GM18873 (cell line): ENCODE data around the gene LYPD6.

Experiments used
- ATAC-seq: cut with Tn5 transposase; IDR thresholded peaks from one replicate; pipeline ENCODE4 v1.9.1; 2021; ENCODE audit warnings: mild to moderate bottlenecking, moderate library complexity, moderate number of reproducible peaks; ENCODE audit not compliant: unreplicated experiment, low FRiP score

The LYPD6 gene

DNA sequence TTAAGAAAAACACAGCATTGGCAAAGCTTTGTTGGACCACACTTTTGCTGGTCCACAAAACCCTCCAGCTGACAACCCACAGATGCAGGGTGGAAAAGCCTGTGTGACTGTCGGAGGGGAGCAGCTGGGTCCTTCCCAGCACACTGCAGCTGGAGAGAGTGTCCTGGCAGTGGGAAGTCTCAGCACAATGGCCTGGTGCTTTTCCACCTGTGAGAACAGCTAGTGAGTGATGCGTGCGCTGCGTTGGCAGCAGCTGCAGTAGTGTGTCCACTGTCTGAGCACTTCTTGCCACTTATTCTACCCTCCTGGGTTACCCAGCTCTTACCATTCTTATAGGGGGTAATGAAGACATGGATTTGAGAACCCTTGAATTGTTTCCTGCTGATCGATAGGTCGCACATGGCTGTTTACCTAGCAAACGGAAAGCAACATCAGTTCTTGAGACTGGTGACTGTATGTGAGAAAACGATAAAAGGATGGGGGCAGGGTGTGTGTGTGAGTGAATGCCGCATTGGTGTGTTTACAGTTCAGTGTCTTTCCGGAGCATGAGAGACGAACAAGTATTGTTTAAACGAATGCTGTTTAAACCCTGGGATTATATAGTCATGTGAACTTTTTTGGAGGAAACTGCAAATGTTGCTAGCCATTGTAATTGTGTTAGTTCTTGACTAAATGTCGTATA is 69.7 kb downstream of the LYPD6 start:
- no peak for ATAC-seq

DNA sequence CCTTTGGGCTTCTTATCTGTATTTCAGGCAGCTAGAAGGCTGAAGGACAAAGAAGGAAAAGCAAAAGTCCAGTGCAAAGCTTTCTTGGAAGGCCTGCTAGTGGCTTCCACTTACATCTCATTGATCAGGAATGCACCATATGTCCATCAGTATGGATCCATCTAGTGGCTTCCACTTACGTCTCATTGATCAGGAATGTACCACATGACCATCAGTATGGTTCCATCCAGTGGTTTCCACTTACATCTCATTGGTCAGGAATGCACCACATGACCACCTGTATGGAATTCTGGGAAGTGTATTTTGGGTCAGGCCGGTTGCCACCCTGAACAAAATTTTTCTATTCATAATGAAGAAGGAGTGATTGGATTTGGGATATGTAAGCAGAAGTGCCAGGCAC is 70.6 kb downstream of the LYPD6 start:
- ATAC-seq = no peak

DNA sequence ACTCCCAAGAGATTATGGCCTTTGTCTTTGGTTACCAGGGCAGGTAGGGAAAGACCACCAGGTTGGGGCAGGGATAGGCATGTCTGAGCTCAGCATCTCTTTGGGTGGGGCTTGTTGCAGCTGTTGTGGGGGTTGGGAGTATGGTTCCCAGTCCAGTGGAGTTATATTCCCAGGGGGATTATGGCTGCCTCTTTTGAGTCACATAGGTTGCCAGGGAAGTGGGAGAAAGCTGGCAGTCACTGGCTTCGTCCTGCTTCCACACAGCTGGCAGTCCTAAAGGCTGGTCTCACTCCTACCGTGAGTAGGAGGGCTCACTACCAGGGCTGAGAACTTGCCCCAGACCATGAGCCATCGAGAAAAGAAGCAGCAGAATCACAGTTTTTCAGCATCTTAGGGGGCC is 79.1 kb downstream of the LYPD6 start:
- ATAC-seq = no peak

DNA sequence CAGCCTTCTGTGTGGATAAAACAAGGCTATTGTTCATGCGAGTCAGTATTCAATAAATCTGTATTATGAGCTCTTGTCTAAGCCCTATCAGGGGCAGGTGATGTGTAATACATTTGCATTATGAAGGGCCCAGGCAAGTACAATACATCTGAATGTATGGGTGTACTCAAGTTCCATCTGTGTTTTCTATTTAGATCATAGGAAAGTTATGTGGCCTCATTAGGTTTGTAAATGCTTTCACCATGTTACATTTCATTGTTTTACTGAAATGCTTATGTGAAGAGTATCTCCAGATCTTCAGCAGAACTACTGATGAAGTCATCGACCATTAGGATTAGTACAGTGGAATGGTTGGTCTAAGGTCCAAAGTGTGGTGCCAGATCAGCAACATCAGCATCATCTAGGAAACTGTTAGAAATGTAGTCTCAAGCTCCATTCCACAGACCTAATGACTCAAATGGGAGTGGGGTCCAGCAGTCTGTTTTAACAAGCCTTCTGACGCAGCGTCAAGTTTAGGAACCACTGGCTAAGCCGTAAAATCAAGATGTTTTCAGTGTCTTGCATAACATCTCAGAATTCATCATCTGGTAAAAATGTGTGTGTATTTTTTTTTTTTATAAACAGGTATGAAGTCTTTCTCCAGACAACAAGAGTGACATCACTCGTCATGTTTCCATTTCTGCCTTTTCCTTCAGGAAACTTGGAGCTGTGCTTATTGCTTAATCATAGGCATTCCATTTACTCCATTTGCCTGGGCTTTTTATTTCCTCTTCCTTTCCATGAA is 80.5 kb downstream of the LYPD6 start:
- no peak for ATAC-seq

DNA sequence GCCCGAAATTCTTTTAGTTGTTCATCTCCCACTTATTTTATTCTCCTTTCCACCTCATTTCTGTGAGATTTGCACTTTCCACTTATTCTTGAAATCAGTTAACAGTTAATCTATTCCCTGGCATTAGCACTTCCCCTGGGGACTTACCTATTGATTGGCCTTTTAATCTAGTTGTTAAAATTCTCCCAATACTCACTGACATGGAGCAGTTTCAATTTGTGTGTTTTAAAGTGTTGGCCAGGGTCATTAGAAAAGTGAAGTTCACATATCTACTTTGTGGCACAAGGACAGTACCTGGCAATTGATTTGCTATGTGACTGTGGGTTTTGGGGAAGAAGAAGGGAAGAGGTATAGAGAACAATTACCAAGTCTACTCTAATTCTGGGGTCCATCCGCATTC is 83.1 kb downstream of the LYPD6 start:
- no peak for ATAC-seq

DNA sequence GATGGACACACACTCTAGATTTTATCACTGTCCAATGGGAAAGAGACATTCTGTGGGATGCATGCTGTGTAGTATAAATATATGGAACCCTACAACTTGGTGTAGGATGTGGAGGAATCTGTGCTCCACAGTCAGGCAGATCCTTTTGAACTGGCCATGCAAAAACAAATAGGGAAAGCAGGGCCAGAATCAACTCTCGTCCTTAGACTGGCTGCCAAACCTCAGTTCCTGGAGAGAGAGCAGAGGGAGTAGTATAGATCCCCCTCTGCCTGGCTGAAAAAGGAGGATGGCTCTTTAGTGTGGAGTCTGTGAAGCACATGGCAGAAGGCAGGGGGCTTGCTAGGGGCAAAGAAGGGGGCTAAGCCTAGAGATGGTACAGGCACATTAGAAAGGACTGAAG is 84.7 kb downstream of the LYPD6 start:
- ATAC-seq = no peak

DNA sequence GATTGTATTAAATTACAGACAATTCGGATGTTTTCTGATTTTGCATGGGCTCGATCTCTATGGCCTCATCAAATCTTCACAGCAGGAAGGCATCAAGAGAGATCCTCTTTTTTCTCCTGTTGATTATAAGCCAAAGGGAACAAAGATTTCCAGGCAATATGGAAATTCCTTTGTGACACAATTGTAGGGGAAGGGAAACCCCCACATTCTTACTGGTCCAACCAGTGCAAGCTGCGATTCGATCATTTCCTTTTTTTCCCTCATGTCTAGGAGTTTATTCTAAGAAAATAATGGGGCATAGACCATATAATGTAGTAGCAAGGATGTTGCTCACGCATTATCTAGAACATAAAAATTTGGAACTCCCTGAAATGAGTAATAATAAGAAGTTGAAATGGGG is 87.7 kb downstream of the LYPD6 start:
- no peak for ATAC-seq

DNA sequence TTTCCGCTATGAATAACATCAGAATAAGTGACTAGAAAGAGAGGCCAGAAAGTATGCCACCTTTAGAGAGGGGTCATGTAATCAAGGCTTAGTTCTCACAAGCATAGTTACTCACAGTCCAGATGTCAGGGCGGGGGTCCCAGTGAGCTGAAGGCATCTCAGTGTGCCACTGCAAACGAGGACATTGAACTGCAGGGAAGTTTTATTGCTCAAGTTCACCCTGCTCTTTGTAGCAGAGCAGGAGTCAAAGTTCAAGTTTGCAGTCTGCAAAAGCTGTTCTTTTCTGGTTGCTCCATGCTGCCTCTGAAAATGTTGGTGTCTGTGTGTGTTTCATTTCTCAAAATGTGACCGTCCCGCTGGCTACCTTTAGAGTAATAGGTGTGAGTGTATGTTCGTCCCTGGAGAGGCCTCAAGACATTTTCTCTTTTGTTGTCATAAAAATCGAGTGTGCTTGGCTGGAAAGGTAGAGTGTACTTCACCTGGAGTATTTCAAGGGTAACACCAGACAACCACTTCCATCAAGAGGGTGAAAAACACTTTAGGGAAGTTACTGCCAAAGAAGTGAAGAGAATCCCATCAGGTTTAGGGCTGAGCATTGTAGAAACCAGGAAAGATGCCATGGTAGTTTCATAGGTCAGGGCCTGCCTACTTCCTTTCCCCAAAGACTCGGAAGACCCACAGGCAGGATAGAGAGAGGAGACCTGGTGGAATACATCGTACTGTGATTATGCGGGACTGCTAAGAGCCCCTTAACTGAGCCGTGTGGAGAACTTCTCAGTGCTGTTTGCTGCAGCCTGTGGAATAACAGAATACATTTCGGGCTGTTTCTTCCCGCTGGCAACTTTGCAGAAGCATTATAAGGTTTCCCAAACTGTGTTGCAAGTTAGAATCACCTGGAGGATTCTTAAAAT is 89.9 kb downstream of the LYPD6 start:
- no peak for ATAC-seq

DNA sequence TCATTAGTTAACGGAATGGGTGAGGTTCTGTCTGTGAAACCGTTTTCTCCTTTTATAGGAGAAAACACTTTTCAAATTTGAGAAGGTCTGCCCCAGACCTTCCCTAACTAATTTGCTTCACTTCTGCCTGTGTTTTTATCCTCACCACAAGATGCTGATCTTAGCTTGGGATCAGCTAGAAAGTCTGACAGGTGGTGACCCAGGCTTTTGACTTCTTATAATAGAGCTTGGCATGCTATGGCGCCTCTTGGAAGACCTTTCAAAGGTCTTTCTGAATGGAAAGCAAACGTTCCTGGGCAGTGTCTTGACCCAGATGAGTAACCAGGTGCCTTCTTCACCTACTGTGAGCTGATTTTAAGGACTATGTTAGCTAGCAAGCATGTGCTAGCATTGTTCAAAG is 91.4 kb downstream of the LYPD6 start:
- ATAC-seq = no peak

DNA sequence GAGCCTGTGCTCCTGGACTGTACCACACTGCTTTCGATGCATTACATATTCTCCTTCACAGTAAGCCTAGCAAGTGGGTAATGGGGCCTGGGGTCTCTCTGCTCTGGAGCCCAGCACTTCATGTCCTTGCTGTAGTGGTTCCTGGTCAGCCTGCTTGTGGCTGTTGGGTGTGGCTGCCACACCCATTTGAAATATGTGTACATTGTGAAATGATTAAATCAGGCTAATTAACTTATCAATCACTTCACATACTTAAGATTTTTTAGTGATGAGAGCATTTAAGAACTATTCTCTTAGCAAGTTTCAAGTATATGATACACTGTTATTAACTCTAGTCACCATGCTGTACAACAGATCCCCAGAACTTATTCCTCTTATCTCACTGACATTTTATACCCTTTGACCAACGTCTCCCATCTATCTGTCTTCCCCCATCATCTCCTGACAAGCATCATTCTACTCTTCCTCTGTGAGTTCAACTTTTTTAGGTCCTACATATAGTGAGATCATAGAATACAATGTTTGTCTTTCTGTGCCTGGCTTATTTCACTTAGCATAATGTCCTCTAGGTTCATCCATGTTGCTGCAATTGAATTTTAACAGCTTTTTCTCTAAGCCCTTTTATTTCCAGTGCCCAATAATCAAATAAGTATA is 92.1 kb downstream of the LYPD6 start:
- ATAC-seq = no peak

DNA sequence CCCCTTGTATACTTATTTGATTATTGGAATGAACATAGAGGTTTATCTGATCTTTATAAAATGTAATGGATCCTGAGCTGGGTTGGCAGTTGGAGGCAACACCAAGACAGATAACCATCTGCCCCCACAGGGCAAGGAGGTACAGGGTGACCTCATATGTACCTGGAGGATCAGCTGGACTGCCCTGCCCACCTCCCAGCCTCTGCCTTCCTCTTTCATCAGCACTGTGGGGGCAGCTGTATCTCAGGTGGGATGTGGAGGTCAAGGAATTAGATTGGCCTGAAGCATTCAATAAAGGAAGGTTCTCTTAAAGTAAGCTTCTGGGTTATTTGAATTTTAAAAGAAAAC is 92.6 kb downstream of the LYPD6 start:
- ATAC-seq = no peak

DNA sequence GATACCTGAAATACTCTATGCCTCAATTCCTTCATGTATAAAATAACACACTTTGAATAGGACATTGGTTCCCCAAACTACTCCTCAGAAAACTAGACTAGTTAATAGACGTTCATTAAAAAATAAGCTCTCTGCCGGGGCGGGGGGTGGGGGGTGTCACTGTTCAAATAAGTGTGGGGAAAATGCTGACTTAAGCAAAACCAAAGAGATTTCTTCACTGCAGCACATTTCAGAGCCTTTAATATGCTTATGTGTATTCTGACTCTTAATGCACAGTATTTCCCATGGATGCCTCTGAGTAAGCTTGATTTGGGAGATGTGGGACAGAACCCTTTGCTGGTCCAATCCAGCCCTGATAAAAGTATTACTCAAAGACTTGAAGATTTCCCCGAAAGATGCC is 93.2 kb downstream of the LYPD6 start:
- no peak for ATAC-seq

DNA sequence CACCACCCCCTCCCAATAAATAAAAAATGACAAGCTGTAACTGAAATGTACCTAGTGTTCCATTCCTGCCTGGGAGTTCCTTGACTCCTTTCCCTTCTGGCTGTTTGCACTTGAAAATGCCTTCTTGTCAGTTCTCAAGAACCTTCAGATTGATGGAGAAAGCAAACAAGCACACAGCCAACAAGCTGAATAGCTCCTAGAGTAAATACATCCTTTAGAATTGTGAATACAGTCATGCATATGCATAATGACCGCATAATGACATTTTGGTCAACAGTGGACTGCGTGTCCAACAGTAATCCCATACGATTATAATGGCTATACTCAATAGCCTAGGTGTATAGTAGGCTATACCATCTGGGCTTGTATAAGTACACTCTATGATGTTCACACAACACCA is 97.0 kb downstream of the LYPD6 start:
- ATAC-seq = no peak

DNA sequence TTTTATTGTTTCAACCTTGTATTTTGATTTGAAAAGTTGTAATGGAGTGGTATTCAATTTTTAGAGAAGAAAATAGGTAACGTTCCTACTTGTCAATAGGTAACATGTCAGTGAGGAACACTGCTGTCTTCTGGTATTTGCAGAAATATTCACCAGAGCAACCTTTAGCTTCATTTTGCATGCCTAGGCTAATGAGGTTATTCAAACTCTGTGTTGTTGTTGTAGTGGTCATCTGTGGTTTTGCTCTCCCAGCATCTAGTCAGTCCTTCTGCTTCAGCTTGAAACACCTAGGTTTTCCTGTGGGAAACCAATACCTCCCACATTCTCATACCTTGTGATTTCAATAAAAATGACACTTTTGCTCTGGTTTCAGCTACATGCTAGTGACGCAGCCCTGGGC is 98.4 kb downstream of the LYPD6 start:
- no peak for ATAC-seq

DNA sequence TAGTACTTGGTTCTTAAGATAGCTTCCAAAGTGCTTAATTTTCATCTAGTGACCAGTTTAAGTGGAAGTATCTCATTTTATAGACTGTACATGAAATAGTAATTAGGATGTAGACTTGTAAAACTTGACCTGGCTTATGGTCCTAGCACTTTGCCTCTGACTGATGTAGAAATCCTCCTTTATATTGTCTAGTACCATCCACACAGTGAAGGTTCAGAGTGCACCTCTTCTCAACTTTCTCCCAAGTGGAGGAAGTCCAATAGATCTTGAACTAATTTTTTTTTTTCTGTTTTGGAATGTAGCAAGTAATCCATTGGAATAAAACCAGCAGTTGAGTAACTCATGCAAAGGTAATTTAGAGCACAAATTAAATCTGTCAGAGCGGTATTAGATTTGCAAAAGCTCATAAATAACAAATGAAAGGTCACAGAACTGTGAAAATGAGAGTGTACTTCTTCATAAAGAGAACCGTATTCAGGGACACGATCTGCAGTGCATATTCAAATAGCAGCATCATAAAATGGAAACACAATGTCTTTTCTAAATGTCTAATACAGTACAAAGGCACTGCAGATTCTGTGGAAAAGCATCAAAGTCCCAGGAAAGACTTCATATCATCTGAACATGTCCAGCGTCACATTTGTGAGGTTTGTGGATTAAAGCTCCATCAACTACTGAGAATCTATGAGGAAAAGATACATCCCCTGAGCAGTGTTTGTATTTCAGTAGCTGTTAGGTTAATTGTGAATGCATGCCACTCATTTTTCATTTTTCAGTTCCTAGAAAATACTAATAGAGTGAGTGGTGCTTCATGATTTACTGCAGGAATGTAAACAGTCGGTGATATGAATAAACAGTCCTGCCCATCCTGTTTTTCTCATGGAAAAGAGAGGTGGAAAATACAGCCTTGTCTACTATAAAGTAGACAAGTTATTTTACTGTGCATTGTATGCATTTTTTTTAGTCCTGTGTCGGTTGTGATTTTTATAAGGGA is 100.7 kb downstream of the LYPD6 start:
- ATAC-seq = no peak

DNA sequence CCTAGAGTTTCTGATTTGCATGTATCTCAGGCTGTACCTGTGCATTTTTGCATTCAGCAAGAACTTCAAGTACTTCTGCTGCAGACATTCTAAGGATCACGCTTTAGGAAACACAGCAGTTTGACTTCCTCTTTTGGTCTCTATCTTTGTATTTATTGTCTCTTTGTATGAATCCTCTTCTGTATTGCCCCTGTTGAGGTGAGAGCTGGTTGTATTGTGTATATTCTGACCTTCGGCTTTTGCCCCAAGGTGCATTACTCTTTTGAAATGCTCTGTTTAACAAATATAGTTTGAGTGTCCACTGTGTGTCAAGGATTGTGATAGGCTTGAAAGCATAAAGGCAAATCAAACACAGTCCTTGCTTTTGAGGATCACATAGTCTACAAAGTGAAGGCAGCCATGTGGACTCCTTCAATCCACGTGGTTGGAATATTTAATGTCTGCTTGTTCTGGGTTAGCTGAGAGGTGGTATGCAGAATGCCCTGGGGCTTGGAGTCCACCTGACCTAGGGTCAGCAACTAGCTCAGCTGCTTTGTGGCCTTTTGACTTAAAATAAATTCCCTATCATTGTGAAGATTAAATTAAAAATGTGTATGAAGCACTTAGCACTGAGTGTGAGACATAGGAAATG is 108.1 kb downstream of the LYPD6 start:
- ATAC-seq = no peak

DNA sequence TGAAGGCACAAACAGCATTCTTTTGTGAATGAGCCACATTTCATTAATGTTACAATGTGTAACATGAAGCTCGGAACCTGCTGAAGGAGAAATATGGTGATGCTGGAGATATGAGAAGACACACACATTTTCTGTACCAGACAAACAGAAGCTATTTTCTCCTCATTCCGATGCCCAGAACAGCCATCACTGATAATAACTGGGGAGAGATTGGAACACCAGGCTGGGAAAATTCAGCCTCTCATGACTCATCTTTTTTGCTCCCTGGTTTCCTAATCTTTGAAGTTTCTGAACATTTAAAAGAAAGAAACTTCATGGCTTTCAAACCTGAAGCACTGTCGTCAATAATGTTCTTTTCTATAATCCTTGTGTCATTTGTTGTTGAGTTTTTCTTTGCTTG is 110.9 kb downstream of the LYPD6 start:
- no peak for ATAC-seq

DNA sequence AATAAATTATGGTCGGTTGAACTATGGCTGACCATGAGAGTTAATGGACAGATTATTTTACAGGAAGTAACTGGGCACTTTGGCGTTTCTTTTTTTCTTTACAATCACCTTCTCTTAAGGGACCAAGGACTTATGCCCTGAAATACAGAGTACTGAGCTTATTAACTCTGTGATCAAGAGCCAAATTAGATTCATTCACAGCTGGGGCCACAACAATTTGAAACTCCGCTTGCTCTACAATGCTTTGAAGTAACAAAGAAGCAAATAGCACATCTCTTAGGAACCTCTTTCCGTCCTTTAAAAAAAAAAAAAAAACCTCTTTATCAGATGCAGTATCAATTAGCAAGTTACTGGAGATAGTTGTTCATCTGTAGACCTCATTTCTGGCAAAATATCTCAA is 112.0 kb downstream of the LYPD6 start:
- ATAC-seq = no peak

DNA sequence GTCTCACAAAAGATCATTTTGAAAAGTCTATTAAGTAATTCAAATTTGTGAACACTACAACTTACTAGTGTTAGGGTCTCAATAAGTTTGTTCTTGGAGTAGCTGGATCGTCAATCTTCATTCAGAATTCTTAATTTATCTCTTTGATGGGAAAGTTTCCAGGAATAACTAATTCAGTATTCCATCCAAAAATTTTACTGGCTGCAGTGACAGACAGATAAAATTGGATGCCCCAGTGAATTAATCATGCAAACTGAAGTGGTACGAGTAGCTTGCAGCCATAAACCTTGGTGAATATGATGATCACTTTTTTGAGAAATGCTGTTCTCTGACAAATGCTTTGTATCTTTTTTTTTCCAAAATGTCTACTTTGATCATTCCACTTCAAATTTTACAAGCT is 112.8 kb downstream of the LYPD6 start:
- ATAC-seq = no peak
